Activated T-helper 2 cell treated with anti-CD3 and anti-CD28 coated beads, Interferon-gamma antibody, Interleukin-2, Interleukin-4, amounts not matched to agents 10 μg/mL and 5 μg/mL and 100 μg/mL, durations not matched to agents 14 hours and 24 hours and 36 hours (primary cell): ENCODE data around the gene POU2F1. TPM values are rescaled to one million over a fixed set of nuclear protein-coding genes. Genes with fewer than 3 reads are reported as not detected.
"Not testable (repeated sequence)": the region's sequence is repeated elsewhere in the genome, so short reads cannot be mapped to it uniquely, and the experiment has no call there.

Source experiments
- DNase-seq: peaks from one replicate; pipeline ENCODE4 v3.0.0; 2021; ENCODE audit warnings: low spot score
- H3K27ac Mint-ChIP-seq: one replicate; pipeline ENCODE4 v1.8.0; 2021; ENCODE audit warnings: mixed read lengths
- H3K27me3 Mint-ChIP-seq: one replicate; pipeline ENCODE4 v1.8.0; 2021; ENCODE audit warnings: low read depth, mixed read lengths
- H3K36me3 Mint-ChIP-seq: one replicate; pipeline ENCODE4 v1.8.0; 2021; ENCODE audit warnings: low read depth, mixed read lengths
- H3K4me1 Mint-ChIP-seq: one replicate; pipeline ENCODE4 v1.8.0; 2021; ENCODE audit warnings: low read depth, mixed read lengths
- H3K4me3 Mint-ChIP-seq: one replicate; pipeline ENCODE4 v1.8.0; 2021; ENCODE audit warnings: low read depth, mild to moderate bottlenecking, moderate library complexity, mixed read lengths
- H3K9me3 Mint-ChIP-seq: one replicate; pipeline ENCODE4 v1.8.0; 2021; ENCODE audit warnings: mixed read lengths
- intact Hi-C: fragments of 100-400 bp; cut with micrococcal nuclease; formaldehyde crosslinking; loops from one replicate; pipeline ENCODE4 v1.15.1; 2023
- total RNA-seq: library from RNA; stranded (reverse); gene quantifications from 2 replicates; pipeline ENCODE4 v1.2.3, GENCODE V29; 2022

The POU2F1 gene
- total RNA-seq, 1 donor from 2014 or later, result 21.9 TPM

GRCh38 chr1:167227934-167228378 is 7.3 kb downstream of the POU2F1 start:
- intact Hi-C loops, result loop anchor here (10.0 kb wide), 1 partner anchor 253 kb away; the partner anchor contains the start of gene ILDR2
- Mint-ChIP-seq H3K27ac (no peak overlapping the region), H3K9me3 (no peaks in the 10 kb centered on the region), H3K36me3 (peaks cover 3% of the 10 kb centered on the region), H3K4me1 (peaks cover 23% of the 10 kb centered on the region), H3K27me3 (no peaks in the 10 kb centered on the region), H3K4me3 (no peak overlapping the region)
- DNase-seq, result no peak

DNA sequence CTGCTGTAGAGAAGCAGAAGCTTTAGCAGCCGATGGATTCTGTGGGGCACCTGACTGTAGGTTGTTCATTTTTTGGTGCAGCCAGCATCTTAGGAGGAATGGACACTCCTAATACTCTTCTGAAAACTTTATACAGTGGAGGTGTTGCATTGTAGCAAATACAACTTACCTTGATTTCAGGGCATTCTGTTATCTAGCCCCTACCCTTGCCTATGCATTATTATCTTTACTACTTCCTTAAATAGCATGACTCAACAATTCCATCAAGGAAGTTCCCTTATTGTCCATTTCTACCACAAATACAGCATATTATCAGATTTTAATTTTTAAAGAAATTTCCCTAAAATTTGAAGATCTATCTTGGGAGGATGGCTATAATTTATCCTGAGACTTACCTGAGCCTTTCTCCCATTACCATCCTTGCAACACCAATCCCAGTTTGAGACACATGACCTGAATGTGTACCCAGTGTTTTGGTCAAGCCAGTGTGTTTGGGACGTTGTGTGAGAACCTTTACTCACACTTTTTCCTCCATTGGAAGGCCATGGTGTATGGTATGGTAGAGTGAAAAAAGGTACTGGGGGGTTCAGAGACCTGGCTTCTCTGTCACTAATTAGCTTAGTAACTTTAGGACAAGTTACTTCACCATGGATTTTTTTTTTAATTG is 9.2 kb downstream of the POU2F1 start:
- no peaks in the 10 kb centered on the region for H3K27me3 Mint-ChIP-seq
- peaks cover 3% of the 10 kb centered on the region for H3K36me3 Mint-ChIP-seq
- peaks cover 17% of the 10 kb centered on the region for H3K4me1 Mint-ChIP-seq
- no peaks in the 10 kb centered on the region for H3K9me3 Mint-ChIP-seq
- no peak for DNase-seq
- intact Hi-C loops, result loop anchor here (10.0 kb wide), 1 partner anchor 255 kb away; the partner anchor contains the start of gene ILDR2
- no peak overlapping the region for H3K4me3 Mint-ChIP-seq
- H3K27ac Mint-ChIP-seq, result no peak overlapping the region

DNA sequence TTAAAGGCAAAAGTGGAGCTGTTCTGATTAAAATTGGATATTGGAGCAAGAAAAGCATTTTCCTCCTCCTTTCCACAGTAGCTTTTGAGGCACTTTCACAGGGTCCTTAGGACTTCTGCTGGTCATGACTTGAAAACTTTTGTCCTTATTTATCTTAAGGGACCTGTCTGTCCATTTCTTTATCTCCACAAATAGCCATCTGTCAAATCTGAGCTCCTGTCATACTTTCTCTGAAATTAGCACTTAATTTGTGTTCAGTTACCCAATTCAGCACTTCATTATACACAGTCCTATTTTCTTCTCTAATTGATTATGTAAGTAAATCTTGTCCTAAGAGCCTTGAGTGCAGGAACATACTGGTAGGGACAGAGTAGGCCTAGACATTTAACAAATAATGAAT is 9.8 kb downstream of the POU2F1 start:
- H3K36me3 Mint-ChIP-seq, result no peaks in the 10 kb centered on the region
- H3K4me3 Mint-ChIP-seq, result no peak overlapping the region
- H3K27ac Mint-ChIP-seq, result no peak overlapping the region
- no peaks in the 10 kb centered on the region for H3K9me3 Mint-ChIP-seq
- no peaks in the 10 kb centered on the region for H3K27me3 Mint-ChIP-seq
- peaks cover 18% of the 10 kb centered on the region for H3K4me1 Mint-ChIP-seq
- no peak for DNase-seq
- intact Hi-C loops, result no loop called here

GRCh38 chr1:167231873-167232450 is 11.3 kb downstream of the POU2F1 start:
- no peaks in the 10 kb centered on the region for H3K9me3 Mint-ChIP-seq

DNA sequence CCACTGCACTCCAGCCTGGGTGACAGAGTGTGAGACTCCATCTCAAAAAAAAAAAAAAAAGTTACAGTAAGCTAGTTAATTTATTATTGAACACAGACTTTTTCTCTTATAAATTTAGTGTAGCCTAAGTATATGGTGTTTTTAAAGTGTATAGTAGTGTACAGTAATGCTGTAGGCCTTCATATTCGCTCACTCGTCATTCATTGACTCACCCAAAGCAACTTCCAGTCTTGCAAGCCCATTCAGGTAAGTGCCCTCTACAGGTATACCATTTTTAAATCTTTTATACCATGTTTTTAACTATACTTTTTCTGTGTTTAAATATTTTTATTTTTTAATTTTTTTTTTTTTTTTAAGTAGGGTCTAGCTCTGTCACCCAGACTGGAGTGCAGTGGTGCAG is 12.1 kb downstream of the POU2F1 start:
- intact Hi-C loops, result no loop called here
- no peak overlapping the region for H3K27ac Mint-ChIP-seq
- no peaks in the 10 kb centered on the region for H3K9me3 Mint-ChIP-seq
- H3K36me3 Mint-ChIP-seq, result peaks cover 3% of the 10 kb centered on the region
- H3K4me3 Mint-ChIP-seq, result no peak overlapping the region
- H3K4me1 Mint-ChIP-seq, result peaks cover 18% of the 10 kb centered on the region
- H3K27me3 Mint-ChIP-seq, result no peaks in the 10 kb centered on the region
- DNase-seq, result no peak

More at GRCh38 chr1:167231873-167232450, 11.3 kb downstream of the POU2F1 start:
- Mint-ChIP-seq H3K4me1 (peaks cover 16% of the 10 kb centered on the region), H3K36me3 (peaks cover 1% of the 10 kb centered on the region), H3K4me3 (no peak overlapping the region), H3K27ac (no peak overlapping the region), H3K27me3 (no peaks in the 10 kb centered on the region)
- intact Hi-C loops, result no loop called here
- no peak for DNase-seq

- Mint-ChIP-seq H3K36me3 (peaks cover 3% of the 10 kb centered on the region), H3K27me3 (no peaks in the 10 kb centered on the region), H3K27ac (no peak overlapping the region), H3K4me3 (no peak overlapping the region), H3K4me1 (peaks cover 18% of the 10 kb centered on the region), H3K9me3 (no peaks in the 10 kb centered on the region)
- no peak for DNase-seq
- intact Hi-C loops, result no loop called here
Measured at GRCh38 chr1:167233373-167233772, 12.7 kb downstream of the POU2F1 start.

GRCh38 chr1:167237000-167237399 is 16.3 kb downstream of the POU2F1 start:
- H3K36me3 Mint-ChIP-seq, result peaks cover 3% of the 10 kb centered on the region
- no peaks in the 10 kb centered on the region for H3K9me3 Mint-ChIP-seq
- no peak for DNase-seq
- no peak overlapping the region for H3K4me3 Mint-ChIP-seq
- intact Hi-C loops, result no loop called here
- no peaks in the 10 kb centered on the region for H3K27me3 Mint-ChIP-seq
- peaks cover 12% of the 10 kb centered on the region for H3K4me1 Mint-ChIP-seq
- no peak overlapping the region for H3K27ac Mint-ChIP-seq

GRCh38 chr1:167238713-167239112 is 18.0 kb downstream of the POU2F1 start:
- H3K27me3 Mint-ChIP-seq, result no peaks in the 10 kb centered on the region
- no peaks in the 10 kb centered on the region for H3K9me3 Mint-ChIP-seq
- DNase-seq, result no peak
- intact Hi-C loops, result no loop called here
- no peak overlapping the region for H3K4me3 Mint-ChIP-seq
- H3K36me3 Mint-ChIP-seq, result peaks cover 6% of the 10 kb centered on the region
- H3K27ac Mint-ChIP-seq, result no peak overlapping the region
- peaks cover 12% of the 10 kb centered on the region for H3K4me1 Mint-ChIP-seq

GRCh38 chr1:167239257-167239656 is 18.6 kb downstream of the POU2F1 start:
- DNase-seq, result no peak
- Mint-ChIP-seq H3K9me3 (peaks cover 4% of the 10 kb centered on the region), H3K36me3 (peaks cover 10% of the 10 kb centered on the region), H3K4me1 (peaks cover 9% of the 10 kb centered on the region), H3K4me3 (no peak overlapping the region), H3K27ac (no peak overlapping the region), H3K27me3 (no peaks in the 10 kb centered on the region)
- intact Hi-C loops, result no loop called here

DNA sequence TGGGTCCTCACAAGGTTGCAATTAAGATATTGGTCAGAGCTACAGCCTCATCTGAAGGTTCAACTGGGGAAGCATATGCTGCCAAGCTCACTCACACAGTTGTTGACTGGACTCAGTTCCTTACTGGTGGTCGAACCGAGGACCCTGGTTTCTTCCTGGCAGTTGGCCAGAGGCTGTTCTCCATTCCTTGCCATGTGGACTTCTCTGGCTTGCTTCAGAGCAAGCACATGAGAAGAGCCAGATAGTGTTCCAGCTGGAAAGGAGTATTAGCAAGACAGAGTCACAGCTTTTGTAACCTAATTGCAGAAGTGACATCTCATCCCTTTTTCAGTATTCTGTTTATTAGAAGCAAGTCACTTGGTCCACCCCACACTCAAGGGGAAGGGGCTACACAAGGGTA is 23.6 kb downstream of the POU2F1 start:
- peaks cover 4% of the 10 kb centered on the region for H3K9me3 Mint-ChIP-seq
- no peaks in the 10 kb centered on the region for H3K27me3 Mint-ChIP-seq
- H3K27ac Mint-ChIP-seq, result no peak overlapping the region
- DNase-seq, result no peak
- intact Hi-C loops, result no loop called here
- no peak overlapping the region for H3K4me3 Mint-ChIP-seq
- peaks cover 14% of the 10 kb centered on the region for H3K4me1 Mint-ChIP-seq
- peaks cover 12% of the 10 kb centered on the region for H3K36me3 Mint-ChIP-seq

GRCh38 chr1:167245168-167245567 is 24.5 kb downstream of the POU2F1 start:
- peaks cover 12% of the 10 kb centered on the region for H3K36me3 Mint-ChIP-seq

DNA sequence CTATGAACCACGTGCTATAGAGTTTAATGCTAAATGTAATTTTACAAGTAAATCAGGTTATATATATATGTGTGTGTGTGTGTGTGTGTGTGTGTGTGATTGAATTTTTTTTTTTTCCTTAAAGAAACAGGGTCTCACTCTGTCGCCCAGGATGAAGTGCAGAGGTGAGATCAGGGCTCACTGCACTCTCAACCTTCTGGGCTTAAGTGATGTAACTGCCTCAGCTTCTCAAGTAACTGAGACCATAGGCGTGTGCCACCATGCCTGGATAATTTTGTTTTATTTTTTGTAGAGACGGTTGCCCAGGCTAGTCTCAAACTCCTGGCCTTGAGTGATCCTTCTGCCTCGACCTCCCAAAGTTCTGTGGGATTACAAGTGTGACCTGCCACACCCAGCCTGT is 26.3 kb downstream of the POU2F1 start:
- peaks cover 4% of the 10 kb centered on the region for H3K9me3 Mint-ChIP-seq
- peaks cover 12% of the 10 kb centered on the region for H3K36me3 Mint-ChIP-seq
- no peak overlapping the region for H3K4me3 Mint-ChIP-seq
- intact Hi-C loops, result no loop called here
- H3K4me1 Mint-ChIP-seq, result peaks cover 24% of the 10 kb centered on the region
- no peak overlapping the region for H3K27ac Mint-ChIP-seq
- no peaks in the 10 kb centered on the region for H3K27me3 Mint-ChIP-seq
- DNase-seq, result no peak

More at GRCh38 chr1:167245168-167245567, 24.5 kb downstream of the POU2F1 start:
- H3K9me3 Mint-ChIP-seq, H3K27me3 Mint-ChIP-seq, intact Hi-C loops, DNase-seq, H3K4me3 Mint-ChIP-seq, H3K27ac Mint-ChIP-seq: not testable (repeated sequence)
- H3K4me1 Mint-ChIP-seq, result peaks cover 20% of the 10 kb centered on the region

DNA sequence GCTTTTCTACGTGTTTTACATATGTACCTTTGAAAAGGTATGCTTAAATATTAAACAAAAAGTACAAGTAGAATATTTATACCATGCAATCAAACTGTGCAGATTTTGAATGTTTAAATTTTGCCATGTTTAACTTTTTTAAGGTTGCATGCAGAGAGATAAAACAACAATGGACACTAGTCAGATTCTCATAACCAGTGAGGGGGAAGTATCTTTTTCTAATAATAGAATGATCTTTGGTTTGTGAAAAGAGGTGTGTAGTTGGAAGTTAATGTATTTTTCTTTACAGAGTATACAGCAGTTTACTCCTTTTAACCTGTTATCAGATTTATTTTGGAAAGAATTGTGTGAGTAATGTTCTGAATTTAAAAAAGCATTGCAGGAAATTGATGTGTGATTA is 27.1 kb downstream of the POU2F1 start:
- H3K9me3 Mint-ChIP-seq, result peaks cover 4% of the 10 kb centered on the region

More for the DNA sequence above, 27.1 kb downstream of the POU2F1 start:
- peaks cover 24% of the 10 kb centered on the region for H3K4me1 Mint-ChIP-seq
- no peak overlapping the region for H3K4me3 Mint-ChIP-seq
- H3K36me3 Mint-ChIP-seq, result peaks cover 12% of the 10 kb centered on the region
- no peaks in the 10 kb centered on the region for H3K27me3 Mint-ChIP-seq
- DNase-seq, result no peak
- no peak overlapping the region for H3K27ac Mint-ChIP-seq
- intact Hi-C loops, result no loop called here
